ENCODE results near the gene HMGCLL1.

The HMGCLL1 gene

GRCh38 chr6:55530931-55531330, 48.1 kb downstream of the HMGCLL1 start:
- DNase-seq = no peak

- DNase-seq = peak; percentile 16
These were observed 50.4 kb downstream of the HMGCLL1 start for GRCh38 chr6:55528624-55529023.

DNA sequence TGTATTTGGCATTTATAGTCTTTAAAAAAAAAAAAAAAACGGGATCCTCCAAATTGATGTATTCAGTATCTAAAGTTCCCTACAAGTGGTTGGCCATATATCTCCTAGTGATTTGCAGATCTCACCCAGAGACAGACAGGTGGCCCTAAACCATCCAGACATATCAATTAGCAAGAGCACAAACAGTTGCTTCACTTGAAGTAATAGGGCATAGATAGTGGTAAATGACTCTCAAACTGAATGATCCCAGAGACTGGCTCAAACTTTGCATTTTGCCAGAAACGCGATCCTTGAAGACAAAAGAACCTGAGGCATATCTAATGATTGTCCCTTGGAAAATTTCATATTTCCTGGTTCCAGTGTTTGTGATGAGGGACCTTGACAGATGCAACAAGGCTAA, 54.6 kb downstream of the HMGCLL1 start:
- no peak for DNase-seq

DNA sequence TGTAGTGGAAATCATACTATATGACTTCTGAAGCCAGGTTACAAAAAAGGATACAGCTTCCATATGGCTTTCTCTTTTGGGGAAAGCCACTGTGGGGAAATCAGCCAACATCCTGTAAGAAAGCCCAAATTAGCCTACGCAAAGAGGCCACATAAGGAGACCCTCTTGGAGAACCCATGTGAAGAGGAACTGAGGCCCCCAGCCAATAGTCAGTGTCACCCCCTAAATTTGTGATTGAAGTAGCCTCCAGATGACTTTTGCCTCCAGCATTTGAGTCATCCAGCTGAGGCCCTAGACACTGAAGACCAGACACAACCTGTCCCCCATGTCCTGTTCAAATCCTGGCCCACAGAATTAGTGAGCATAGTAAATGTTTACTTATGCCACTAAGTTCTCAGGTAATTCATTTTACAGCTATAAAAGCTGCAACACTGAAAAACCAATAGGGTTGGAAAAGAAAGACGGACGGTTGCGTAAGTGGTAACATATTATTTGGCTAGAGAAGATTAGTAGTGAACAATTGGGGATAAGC, 60.4 kb downstream of the HMGCLL1 start:
- no peak for DNase-seq

DNA sequence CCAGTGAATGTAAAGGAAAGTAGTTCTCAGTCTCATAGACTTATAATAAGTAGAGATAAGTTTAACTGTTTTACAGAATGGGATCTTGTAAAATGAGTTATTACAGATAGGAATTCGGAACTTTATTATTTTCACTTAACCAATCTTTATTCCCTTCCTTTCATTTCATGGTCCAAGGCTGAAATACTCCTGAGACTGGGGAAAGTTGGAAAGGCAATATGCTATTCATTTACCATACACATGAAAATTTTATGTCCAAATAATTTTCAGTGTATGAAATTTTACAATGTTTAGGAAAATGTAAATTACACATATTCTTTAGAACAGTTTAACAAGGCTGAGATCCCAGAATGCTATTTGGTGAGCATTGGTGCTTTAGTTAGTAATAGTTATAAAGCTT, 62.3 kb downstream of the HMGCLL1 start:
- no peak for DNase-seq

DNA sequence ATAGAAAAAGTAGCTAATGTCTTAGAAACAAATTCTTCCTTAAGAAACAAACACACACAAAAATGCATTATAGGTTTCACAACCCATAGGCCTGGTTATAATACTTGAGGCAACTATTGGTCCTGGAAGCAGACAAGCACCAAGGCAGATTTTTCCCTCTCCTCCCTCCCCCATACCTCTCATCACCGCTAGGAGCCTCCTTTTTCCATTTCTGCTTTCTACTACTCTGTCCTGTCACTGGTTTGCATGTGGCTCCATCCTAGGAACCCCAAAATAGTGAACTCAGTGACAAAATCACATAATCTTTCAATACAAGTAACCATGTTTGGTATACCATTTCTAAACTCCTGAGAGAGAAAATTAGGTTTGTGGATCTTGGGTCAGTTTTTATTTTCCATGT, 66.1 kb downstream of the HMGCLL1 start:
- no peak for DNase-seq

GRCh38 chr6:55511122-55511800, 67.7 kb downstream of the HMGCLL1 start:
- no peak for DNase-seq

- DNase-seq = no peak
These were observed 79.4 kb downstream of the HMGCLL1 start for GRCh38 chr6:55499591-55499990.

DNA sequence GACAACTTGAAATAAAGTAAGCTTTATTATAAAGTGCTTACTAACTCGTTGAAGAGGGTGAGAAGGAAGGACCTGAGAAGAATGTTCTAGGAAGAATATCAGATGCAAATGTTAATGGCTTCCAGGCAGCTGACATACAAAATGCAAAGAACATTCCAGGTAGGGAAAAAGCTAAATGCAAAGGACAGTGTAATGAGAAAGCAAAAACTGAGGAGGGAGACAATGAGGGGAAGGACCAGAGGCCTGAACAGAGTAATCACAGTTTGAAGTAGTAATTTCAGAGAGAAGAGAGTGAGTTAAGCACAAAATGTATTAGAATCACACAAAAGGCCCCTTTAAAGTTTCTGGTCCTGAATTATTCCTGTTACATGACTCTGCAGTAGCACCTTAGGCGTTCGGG, 81.3 kb downstream of the HMGCLL1 start:
- no peak for DNase-seq

DNA sequence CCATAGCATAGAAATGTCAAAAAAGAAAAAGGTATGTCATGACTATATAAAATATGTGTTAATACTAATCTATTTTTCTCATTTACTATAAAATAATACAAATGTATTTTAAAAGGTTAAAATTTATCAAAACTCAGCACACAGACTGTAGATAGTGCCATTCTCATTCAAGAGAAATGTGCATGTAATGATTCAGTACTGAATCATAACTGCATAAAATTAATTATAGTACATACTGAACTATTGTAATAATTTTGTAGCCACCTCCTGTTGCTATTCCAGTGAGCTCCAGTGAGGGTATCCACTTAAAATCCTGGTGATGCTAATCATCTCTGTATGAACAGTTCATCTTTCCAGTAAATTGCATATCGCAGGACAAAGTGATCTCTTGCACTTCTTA, 82.8 kb downstream of the HMGCLL1 start:
- DNase-seq = no peak

GRCh38 chr6:55495277-55495676, 83.7 kb downstream of the HMGCLL1 start:
- no peak for DNase-seq

- no peak for DNase-seq
These were observed 84.6 kb downstream of the HMGCLL1 start for GRCh38 chr6:55494411-55494810.

DNA sequence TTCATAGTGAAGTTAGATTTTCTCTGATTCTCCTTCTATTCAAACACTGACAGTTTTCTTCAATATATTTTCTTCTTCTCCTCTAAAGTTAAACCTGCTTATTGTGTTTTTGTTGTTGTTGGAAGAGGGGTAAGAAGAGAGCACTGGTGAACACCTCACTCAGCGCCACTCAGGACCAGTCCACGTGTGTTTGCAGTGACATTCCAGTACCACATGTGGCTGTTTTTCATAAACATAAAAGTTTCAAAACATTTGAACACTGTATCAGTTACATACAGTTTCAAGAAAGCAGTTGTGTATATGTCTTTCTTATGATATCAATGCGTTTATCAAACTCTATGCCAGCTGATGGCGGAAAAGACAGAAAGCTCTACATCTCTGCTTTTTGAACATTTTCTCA, 86.7 kb downstream of the HMGCLL1 start:
- no peak for DNase-seq

DNA sequence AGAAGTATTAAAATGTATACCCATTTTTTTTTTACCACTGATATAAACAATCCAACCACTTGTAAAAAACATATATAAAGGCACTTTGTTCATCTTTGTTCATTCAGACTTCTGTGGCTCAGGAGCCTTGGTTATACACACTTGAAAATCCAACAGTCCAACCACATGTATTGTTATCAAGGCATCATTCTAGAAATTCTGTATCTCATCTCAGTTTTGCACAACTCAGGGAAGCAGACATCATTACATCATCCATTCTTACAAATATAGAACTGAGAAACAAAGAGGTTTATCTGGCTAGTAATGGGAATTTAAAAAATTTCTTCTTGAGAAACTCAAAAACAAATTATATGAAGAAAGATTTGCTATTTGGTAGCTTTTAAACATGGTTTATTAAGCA, 88.1 kb downstream of the HMGCLL1 start:
- no peak for DNase-seq

- no peak for DNase-seq
These were observed 104.6 kb downstream of the HMGCLL1 start for GRCh38 chr6:55474382-55474781.

- no peak for DNase-seq
These were observed 105.3 kb downstream of the HMGCLL1 start for GRCh38 chr6:55473722-55474121.

- DNase-seq = no peak
These were observed 109.0 kb downstream of the HMGCLL1 start for GRCh38 chr6:55469951-55470366.

- no peak for DNase-seq
These were observed 123.0 kb downstream of the HMGCLL1 start for GRCh38 chr6:55456016-55456415.

DNA sequence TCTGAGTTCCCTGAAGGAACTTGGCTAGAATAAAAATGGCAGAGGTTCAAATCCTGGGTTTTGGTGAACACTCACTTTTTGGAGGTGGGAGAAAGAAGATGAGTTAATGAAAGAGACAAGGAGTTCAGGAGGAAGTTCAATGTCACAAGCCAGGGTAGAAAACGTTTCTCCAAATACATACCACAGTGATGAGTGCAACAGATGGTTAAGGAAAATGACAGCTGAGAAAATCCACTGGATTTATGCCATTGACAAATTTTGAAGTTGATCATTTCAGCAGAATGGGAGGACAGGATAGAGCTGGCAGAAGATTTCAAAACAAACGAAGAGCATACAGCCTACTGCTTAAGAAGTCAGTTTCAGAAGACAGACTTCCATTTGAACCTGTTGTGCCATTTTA, 129.0 kb downstream of the HMGCLL1 start:
- DNase-seq = no peak

- DNase-seq = no peak
These were observed 129.8 kb downstream of the HMGCLL1 start for GRCh38 chr6:55449225-55449624.

- no peak for DNase-seq
These were observed 130.5 kb downstream of the HMGCLL1 start for GRCh38 chr6:55448451-55448850.

DNA sequence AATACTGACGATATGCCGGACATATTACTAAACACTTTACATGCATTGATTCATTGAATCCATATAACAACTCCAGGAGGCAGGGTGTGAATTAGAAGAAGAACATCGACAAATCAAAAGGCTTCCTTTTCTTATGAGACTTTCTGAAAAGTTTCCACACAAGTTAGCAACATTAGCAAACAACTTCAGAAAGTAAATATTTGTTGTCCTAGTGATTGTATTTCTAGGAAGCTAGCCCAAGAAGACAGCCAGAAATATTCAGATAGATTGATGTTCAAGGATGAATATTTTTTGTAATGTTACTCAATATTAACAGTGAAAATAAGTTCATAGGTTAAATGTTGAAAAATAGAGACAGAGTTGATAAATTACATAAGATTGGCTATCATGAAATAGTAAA, 131.1 kb downstream of the HMGCLL1 start:
- DNase-seq = no peak

DNA sequence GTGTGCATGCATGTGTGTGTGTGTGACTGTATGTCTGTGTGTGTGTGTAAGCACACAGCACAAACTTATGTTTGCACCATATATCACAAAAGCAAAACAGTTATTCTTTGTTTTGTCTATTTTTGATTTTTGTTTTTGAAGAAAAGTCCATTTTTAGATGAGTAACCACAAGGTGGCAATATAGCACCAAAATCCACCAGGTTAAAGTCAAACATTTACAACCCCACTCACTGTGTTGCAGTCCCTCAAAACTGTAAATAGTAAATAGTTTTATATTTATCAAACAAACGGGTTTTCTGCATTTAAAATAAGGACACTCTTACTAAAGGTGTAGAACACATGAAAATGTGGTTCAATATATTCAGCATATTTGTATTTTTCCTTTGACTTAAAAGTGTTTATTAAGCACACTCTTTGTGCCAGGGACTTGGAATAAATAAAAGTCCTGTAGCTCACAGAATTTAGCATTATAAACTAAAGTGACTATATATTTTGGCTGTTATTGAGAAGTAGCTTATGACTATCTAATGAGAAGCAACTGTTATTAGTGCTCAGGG, 133.3 kb downstream of the HMGCLL1 start:
- peak; percentile 51 for DNase-seq

DNA sequence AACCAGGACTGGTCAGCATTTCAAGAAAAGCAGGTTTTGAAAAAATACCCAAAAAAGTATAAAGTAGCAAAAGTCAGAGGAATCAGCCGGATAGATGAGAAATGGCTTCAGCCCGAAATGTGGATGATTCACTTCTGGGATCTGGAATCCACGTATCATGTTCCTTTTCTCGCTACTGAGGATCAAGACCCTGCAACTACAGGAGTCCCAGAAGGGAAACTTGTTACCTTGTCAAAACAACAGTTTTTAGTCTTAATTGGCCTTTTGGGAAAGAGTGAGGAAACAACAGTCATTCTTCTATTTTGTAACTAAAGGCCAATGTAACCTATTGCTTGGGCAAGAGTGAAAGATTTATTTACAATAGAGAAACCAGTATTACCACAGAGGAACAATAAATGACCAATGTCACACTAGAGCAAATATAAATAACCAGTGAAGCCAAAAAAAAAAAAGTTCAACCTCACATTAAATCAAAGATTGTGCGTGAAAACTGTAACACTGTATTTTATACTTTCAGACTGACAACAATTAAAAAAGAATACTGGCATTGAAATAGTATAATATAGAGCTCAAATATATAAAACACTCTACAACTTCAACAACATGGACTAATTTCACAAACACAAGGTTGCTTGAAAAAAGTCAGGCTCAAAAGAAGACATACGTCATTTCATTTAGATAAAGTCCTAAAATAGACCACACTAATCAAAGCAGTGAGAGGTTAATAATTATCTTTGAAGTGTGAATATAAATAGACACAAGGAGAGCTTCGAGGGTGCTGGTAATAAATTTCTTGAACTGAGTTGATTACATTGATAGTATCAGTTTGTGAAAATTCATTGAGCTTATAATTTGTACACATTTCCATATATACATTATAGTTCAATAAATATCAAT, 135.5 kb downstream of the HMGCLL1 start:
- DNase-seq = no peak

Measured in NCI-H510A treated with DMSO at 0.1 percent for 48 hours (cell line).